Measurements from ENCODE around the gene CSNK1A1L.

The CSNK1A1L gene

GRCh38 chr13:37138926-37139325, 33.5 kb upstream of the CSNK1A1L start:
- no peaks in the 10 kb centered on the region for H3K79me2 ChIP-seq (ENCODE audit: low read length)
- H2AFZ ChIP-seq (ENCODE audit: low read depth, low read length): no peak overlapping the region
- H3K4me1 ChIP-seq (ENCODE audit: low read length): no peaks in the 10 kb centered on the region
- no peak for TF ChIP-seq CTCF (IDR thresholded peaks at IDR 0.05; ENCODE audit: low read depth, low read length)
- no peaks in the 10 kb centered on the region for H3K27me3 ChIP-seq (ENCODE audit: low read depth, low read length)
- H3K9ac ChIP-seq (ENCODE audit: low read length): no peak overlapping the region
- H4K20me1 ChIP-seq (ENCODE audit: insufficient read depth, low read length): no peaks in the 10 kb centered on the region
- no peak overlapping the region for H3K4me3 ChIP-seq (ENCODE audit: low read length)
- H3K9me3 ChIP-seq (ENCODE audit: insufficient read depth, low read length): no peaks in the 10 kb centered on the region
- H3K4me2 ChIP-seq (ENCODE audit: low read length): no peak overlapping the region
- no peak overlapping the region for H3K27ac ChIP-seq (ENCODE audit: low read length)
- no peaks in the 10 kb centered on the region for H3K36me3 ChIP-seq (replicated peaks; ENCODE audit: low read depth, low read length)

- no peaks in the 10 kb centered on the region for H3K4me1 ChIP-seq (ENCODE audit: low read length)
- no peaks in the 10 kb centered on the region for H3K27me3 ChIP-seq (ENCODE audit: low read depth, low read length)
- no peak for TF ChIP-seq CTCF (IDR thresholded peaks at IDR 0.05; ENCODE audit: low read depth, low read length)
- no peak for TF ChIP-seq EZH2phosphoT487 (IDR thresholded peaks at IDR 0.05; ENCODE audit: low read depth)
Observed at GRCh38 chr13:37138169-37138568, 32.7 kb upstream of the CSNK1A1L start.

GRCh38 chr13:37136633-37137032, 31.2 kb upstream of the CSNK1A1L start:
- H2AFZ ChIP-seq (ENCODE audit: low read depth, low read length): no peak overlapping the region
- H3K27me3 ChIP-seq (ENCODE audit: low read depth, low read length): no peaks in the 10 kb centered on the region
- no peaks in the 10 kb centered on the region for H3K9me3 ChIP-seq (ENCODE audit: insufficient read depth, low read length)
- H4K20me1 ChIP-seq (ENCODE audit: insufficient read depth, low read length): no peaks in the 10 kb centered on the region
- H3K36me3 ChIP-seq (replicated peaks; ENCODE audit: low read depth, low read length): no peaks in the 10 kb centered on the region
- H3K79me2 ChIP-seq (ENCODE audit: low read length): no peaks in the 10 kb centered on the region
- H3K4me2 ChIP-seq (ENCODE audit: low read length): no peak overlapping the region
- no peak overlapping the region for H3K9ac ChIP-seq (ENCODE audit: low read length)
- H3K4me3 ChIP-seq (ENCODE audit: low read length): no peak overlapping the region
- no peaks in the 10 kb centered on the region for H3K4me1 ChIP-seq (ENCODE audit: low read length)
- no peak overlapping the region for H3K27ac ChIP-seq (ENCODE audit: low read length)
- no peak for TF ChIP-seq EZH2phosphoT487 (IDR thresholded peaks at IDR 0.05; ENCODE audit: low read depth)

More at GRCh38 chr13:37138169-37138568, 32.7 kb upstream of the CSNK1A1L start:
- Histone ChIP-seq H3K27ac (ENCODE audit: low read length) (no peak overlapping the region), H4K20me1 (ENCODE audit: insufficient read depth, low read length) (no peaks in the 10 kb centered on the region), H3K9me3 (ENCODE audit: insufficient read depth, low read length) (no peaks in the 10 kb centered on the region), H2AFZ (ENCODE audit: low read depth, low read length) (no peak overlapping the region), H3K36me3 (replicated peaks; ENCODE audit: low read depth, low read length) (no peaks in the 10 kb centered on the region), H3K4me2 (ENCODE audit: low read length) (no peak overlapping the region), H3K9ac (ENCODE audit: low read length) (no peak overlapping the region), H3K79me2 (ENCODE audit: low read length) (no peaks in the 10 kb centered on the region), H3K4me3 (ENCODE audit: low read length) (no peak overlapping the region)

GRCh38 chr13:37136187-37136586, 30.7 kb upstream of the CSNK1A1L start:
- Histone ChIP-seq H2AFZ (ENCODE audit: low read depth, low read length) (no peak overlapping the region), H3K27me3 (ENCODE audit: low read depth, low read length) (no peaks in the 10 kb centered on the region), H3K79me2 (ENCODE audit: low read length) (no peaks in the 10 kb centered on the region), H3K27ac (ENCODE audit: low read length) (no peak overlapping the region), H3K9ac (ENCODE audit: low read length) (no peak overlapping the region), H3K4me2 (ENCODE audit: low read length) (no peak overlapping the region), H3K4me1 (ENCODE audit: low read length) (no peaks in the 10 kb centered on the region), H3K9me3 (ENCODE audit: insufficient read depth, low read length) (no peaks in the 10 kb centered on the region), H3K36me3 (replicated peaks; ENCODE audit: low read depth, low read length) (no peaks in the 10 kb centered on the region), H4K20me1 (ENCODE audit: insufficient read depth, low read length) (no peaks in the 10 kb centered on the region), H3K4me3 (ENCODE audit: low read length) (no peak overlapping the region)
- TF ChIP-seq CTCF (IDR thresholded peaks at IDR 0.05; ENCODE audit: low read depth, low read length): no peak
- no peak for TF ChIP-seq EZH2phosphoT487 (IDR thresholded peaks at IDR 0.05; ENCODE audit: low read depth)

Data from OCI-LY3 (cell line).